SK-N-MC (cell line): Measurements from ENCODE around the gene DOCK1.

Experiments
- EZH2 ChIP-seq: fragments of 200-600 bp; sonication (generic); IDR thresholded peaks from one replicate; pipeline ENCODE4 v1.6.1; 2017; ENCODE audit warnings: antibody characterized with exemption
- POLR2AphosphoS5 ChIP-seq: IDR thresholded peaks from 2 replicates; pipeline ENCODE4 v1.6.1; 2012; ENCODE audit warnings: mild to moderate bottlenecking, low read depth, low read length, borderline replicate concordance

- TF ChIP-seq POLR2AphosphoS5 (no peak), EZH2 (no peak)
Measured at GRCh38 chr10:127372361-127372760, 467.1 kb downstream of the DOCK1 start.
